ENCODE measurements around the gene ANO4.

ANO4 gene

GRCh38 chr12:101051901-101052550 lies 257.4 kb downstream of the ANO4 start (continued):
- no peak for TF ChIP-seq ZNF175 (tag by site-specific recombination; IDR thresholded peaks at IDR 0.05)
- TF ChIP-seq ZNF350 (tag by site-specific recombination; IDR thresholded peaks at IDR 0.05) = no peak
- TF ChIP-seq ZBTB11 (tag by site-specific recombination; conservative IDR thresholded peaks at IDR 0.05; ENCODE audit: low read depth) = no peak
- no peak for TF ChIP-seq ZNF701 (tag by site-specific recombination; IDR thresholded peaks at IDR 0.05)
- no peak for TF ChIP-seq ZNF585B (tag by site-specific recombination; IDR thresholded peaks at IDR 0.05)
- no peak for TF ChIP-seq ZNF658 (tag by site-specific recombination; IDR thresholded peaks at IDR 0.05)
- no peak for TF ChIP-seq ZBTB21 (tag by site-specific recombination; IDR thresholded peaks at IDR 0.05)
- TF ChIP-seq ZNF16 (tag by site-specific recombination; IDR thresholded peaks at IDR 0.05; ENCODE audit: low read depth) = no peak
- TF ChIP-seq ZNF426 (tag by site-specific recombination; IDR thresholded peaks at IDR 0.05) = no peak
- no peak for TF ChIP-seq ZFHX2 (tag by site-specific recombination; conservative IDR thresholded peaks at IDR 0.05)
- TF ChIP-seq ZNF248 (tag by site-specific recombination; IDR thresholded peaks at IDR 0.05) = no peak
- TF ChIP-seq HOXD13 (CRISPR knock-in tag; IDR thresholded peaks at IDR 0.05; ENCODE audit: borderline replicate concordance) = no peak
- no peak for TF ChIP-seq SETDB1 (IDR thresholded peaks at IDR 0.05; ENCODE audit: insufficient read length, low read length)
- TF ChIP-seq ZNF133 (tag by site-specific recombination; IDR thresholded peaks at IDR 0.05) = no peak
- no peak for TF ChIP-seq ZNF140 (tag by site-specific recombination; IDR thresholded peaks at IDR 0.05)
- TF ChIP-seq ZNF280C (tag by site-specific recombination; IDR thresholded peaks at IDR 0.05) = no peak
- TF ChIP-seq ZNF341 (tag by site-specific recombination; IDR thresholded peaks at IDR 0.05; ENCODE audit: low read depth) = no peak
- no peak for TF ChIP-seq ZNF610 (tag by site-specific recombination; IDR thresholded peaks at IDR 0.05; ENCODE audit: borderline replicate concordance)
- no peak for TF ChIP-seq PRDM2 (tag by site-specific recombination; IDR thresholded peaks at IDR 0.05; ENCODE audit: borderline replicate concordance)
- no peak for TF ChIP-seq ZNF335 (tag by site-specific recombination; conservative IDR thresholded peaks at IDR 0.05)
- TF ChIP-seq ZFP69B (tag by site-specific recombination; IDR thresholded peaks at IDR 0.05) = no peak
- TF ChIP-seq ZBTB8A (tag by site-specific recombination; IDR thresholded peaks at IDR 0.05) = no peak
- no peak for TF ChIP-seq MYNN (tag by site-specific recombination; IDR thresholded peaks at IDR 0.05; ENCODE audit: borderline replicate concordance)
- TF ChIP-seq ZNF510 (tag by site-specific recombination; IDR thresholded peaks at IDR 0.05; ENCODE audit: insufficient replicate concordance) = no peak
- no peak for TF ChIP-seq SCRT2 (tag by site-specific recombination; IDR thresholded peaks at IDR 0.05)
- no peak for TF ChIP-seq ZNF571 (tag by site-specific recombination; IDR thresholded peaks at IDR 0.05)
- TF ChIP-seq ZNF18 (tag by site-specific recombination; IDR thresholded peaks at IDR 0.05) = peak; percentile 46; the same call in 1 of the 2 replicates

Data from HEK293 (cell line).